GM19397 (cell line): Measurements from ENCODE around the gene MAOB.
"Not testable (repeated sequence)": the region's sequence is repeated elsewhere in the genome, so short reads cannot be mapped to it uniquely, and the experiment has no call there.

Source experiments
- ATAC-seq: cut with Tn5 transposase; IDR thresholded peaks from one replicate; pipeline ENCODE4 v1.9.1; 2021; ENCODE audit warnings: mild to moderate bottlenecking, moderate library complexity; ENCODE audit not compliant: unreplicated experiment

MAOB gene

GRCh38 chrX:43785930-43786591 lies 96.2 kb downstream of the MAOB start:
- no peak for ATAC-seq

- no peak for ATAC-seq
These were observed 124.2 kb downstream of the MAOB start for GRCh38 chrX:43758044-43758443.

GRCh38 chrX:43756076-43756475 lies 126.2 kb downstream of the MAOB start:
- no peak for ATAC-seq

- no peak for ATAC-seq
These were observed 128.6 kb downstream of the MAOB start for GRCh38 chrX:43753637-43754036.

- ATAC-seq = no peak
These were observed 132.0 kb downstream of the MAOB start for GRCh38 chrX:43750248-43750676.

- no peak for ATAC-seq
These were observed 134.8 kb downstream of the MAOB start for GRCh38 chrX:43747476-43747875.

GRCh38 chrX:43745938-43746721 lies 136.1 kb downstream of the MAOB start:
- no peak for ATAC-seq

GRCh38 chrX:43744284-43744683 lies 138.0 kb downstream of the MAOB start:
- no peak for ATAC-seq

GRCh38 chrX:43743100-43743822 lies 139.0 kb downstream of the MAOB start:
- ATAC-seq = no peak

- ATAC-seq = no peak
These were observed 140.2 kb downstream of the MAOB start for GRCh38 chrX:43741843-43742573.

GRCh38 chrX:43735957-43736356 lies 146.3 kb downstream of the MAOB start:
- ATAC-seq = no peak

GRCh38 chrX:43735534-43735933 lies 146.7 kb downstream of the MAOB start:
- no peak for ATAC-seq

GRCh38 chrX:43734444-43734843 lies 147.8 kb downstream of the MAOB start:
- ATAC-seq = no peak

- no peak for ATAC-seq
These were observed 148.6 kb downstream of the MAOB start for GRCh38 chrX:43733699-43734098.

GRCh38 chrX:43731086-43731485 lies 151.2 kb downstream of the MAOB start:
- ATAC-seq = no peak

GRCh38 chrX:43728966-43729365 lies 153.3 kb downstream of the MAOB start:
- ATAC-seq = no peak

- ATAC-seq = no peak
These were observed 154.2 kb downstream of the MAOB start for GRCh38 chrX:43728002-43728401.

- ATAC-seq = not testable (repeated sequence)
These were observed 155.0 kb downstream of the MAOB start for GRCh38 chrX:43727254-43727653.

GRCh38 chrX:43725227-43725626 lies 157.0 kb downstream of the MAOB start:
- ATAC-seq = not testable (repeated sequence)

GRCh38 chrX:43720961-43721360 lies 161.3 kb downstream of the MAOB start:
- ATAC-seq = no peak

GRCh38 chrX:43720082-43720481 lies 162.2 kb downstream of the MAOB start:
- no peak for ATAC-seq
